CD4-positive, alpha-beta T cell treated with Interleukin-15 for 1 hour (primary cell): Measurements from ENCODE around the gene PAK5.

Experiments used
- DNase-seq: peaks from one replicate; pipeline ENCODE4 v3.0.0-alpha.2; 2020

Gene PAK5

DNA sequence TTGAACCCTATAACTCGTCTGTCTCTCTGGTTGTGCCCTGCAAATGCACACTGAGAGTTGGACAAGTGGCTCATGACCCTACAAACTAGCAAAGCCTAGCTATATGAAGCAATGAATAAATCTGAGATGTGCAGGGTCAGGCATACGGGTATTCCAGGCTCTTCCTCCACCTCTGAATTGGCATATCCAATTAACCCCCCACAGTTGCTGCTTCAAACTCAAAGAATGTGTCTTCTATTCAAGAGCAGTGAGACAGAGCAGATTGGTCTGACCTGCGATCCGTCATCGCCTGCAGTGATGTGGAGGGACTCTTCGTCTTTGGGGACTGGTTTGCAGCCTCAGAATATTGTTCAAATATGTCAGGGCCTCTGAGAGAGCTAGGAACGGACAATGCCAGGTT lies 264.7 kb downstream of the PAK5 start:
- no peak for DNase-seq

GRCh38 chr20:9573335-9574151 lies 265.3 kb downstream of the PAK5 start:
- DNase-seq: no peak

GRCh38 chr20:9572670-9573069 lies 266.2 kb downstream of the PAK5 start:
- no peak for DNase-seq

GRCh38 chr20:9571783-9572182 lies 267.1 kb downstream of the PAK5 start:
- DNase-seq: no peak

- DNase-seq: no peak
Observed at GRCh38 chr20:9570612-9571011, 268.3 kb downstream of the PAK5 start.

DNA sequence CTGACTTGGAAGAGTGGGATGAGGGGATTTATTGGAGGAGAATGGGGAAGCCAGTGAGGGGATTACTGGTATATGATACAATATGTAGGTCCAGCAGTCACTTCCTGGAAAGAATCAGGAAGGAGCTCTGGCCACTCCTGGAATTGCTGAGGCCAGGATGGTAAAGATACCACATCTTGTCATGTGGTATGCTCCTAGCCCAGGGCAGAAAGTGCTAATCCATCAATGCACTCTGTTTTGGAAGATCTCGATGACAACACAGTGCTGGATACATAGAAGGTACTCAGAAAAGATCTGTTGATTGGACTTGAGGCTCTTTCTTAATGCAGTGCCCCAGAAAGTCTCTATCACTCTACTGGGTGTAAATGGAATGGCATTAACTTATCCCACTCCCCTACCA lies 271.9 kb downstream of the PAK5 start:
- no peak for DNase-seq

DNA sequence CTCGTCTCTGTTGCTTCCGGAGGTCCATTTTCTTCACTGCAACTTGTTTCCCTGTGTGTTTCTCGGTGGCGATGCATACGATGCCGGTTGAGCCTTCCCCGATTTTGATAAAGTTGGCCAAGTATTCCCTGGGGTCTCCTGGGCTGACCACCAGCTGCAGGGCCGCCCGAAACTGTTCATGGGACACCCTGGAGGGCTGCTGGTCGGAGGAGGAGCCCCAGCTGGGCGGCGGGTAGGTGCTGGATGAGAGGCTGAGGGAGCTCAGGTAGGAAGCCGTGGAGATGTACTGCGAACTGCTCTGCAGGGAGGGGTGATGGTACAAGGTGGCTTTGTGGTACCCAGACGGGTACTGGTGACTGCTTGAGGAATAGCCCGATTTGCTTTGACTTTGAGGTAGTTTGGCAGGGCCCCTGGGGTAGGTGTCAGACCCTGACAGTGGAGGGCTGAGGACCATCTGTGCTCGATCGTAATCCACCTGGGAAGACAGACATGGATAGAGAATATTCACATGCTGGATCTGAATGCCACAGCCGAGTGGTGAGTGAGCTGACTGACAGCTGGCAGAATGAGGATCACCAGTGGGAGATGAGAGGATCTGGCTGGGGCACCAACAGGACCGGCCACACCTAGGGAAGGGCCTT lies 272.8 kb downstream of the PAK5 start:
- DNase-seq: no peak

GRCh38 chr20:9557411-9557810 lies 281.5 kb downstream of the PAK5 start:
- no peak for DNase-seq

GRCh38 chr20:9555781-9556180 lies 283.1 kb downstream of the PAK5 start:
- DNase-seq: no peak

DNA sequence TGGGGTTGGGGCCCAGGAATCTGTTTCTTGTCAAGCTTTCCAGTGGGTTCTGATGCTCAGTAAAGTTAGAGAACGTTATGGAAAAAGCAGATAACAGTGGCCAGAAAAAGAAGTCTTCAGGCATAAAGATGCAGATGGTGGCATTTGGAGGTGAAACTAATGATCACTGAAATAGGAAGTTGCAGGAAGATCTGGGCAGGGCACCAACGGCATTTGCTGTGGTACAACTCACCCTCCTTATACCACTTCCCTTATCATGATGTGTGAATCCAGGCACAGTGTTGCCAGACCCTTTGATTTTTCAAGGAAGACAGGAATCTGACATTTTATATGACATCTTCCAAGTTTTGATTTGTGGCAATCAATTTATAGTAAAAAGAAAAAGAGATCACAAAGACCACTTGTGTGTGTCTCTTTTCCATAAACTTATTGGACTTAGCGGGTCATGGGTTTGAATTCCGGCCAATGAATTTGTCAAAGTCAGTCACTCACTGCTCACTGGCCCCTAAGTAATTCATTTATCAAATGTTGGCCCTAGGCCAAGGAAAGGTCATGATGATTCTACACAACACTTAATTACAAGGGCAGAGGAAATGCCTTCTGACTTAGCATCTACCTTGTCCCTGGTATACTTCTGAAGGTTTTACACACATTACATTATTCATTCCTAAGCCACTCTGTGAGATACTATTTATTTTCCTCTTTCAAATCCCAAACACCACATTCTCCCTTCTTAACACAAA lies 286.9 kb downstream of the PAK5 start:
- DNase-seq: no peak

GRCh38 chr20:9550871-9551270 lies 288.0 kb downstream of the PAK5 start:
- DNase-seq: no peak

- no peak for DNase-seq
Observed at GRCh38 chr20:9550283-9550682, 288.6 kb downstream of the PAK5 start.

DNA sequence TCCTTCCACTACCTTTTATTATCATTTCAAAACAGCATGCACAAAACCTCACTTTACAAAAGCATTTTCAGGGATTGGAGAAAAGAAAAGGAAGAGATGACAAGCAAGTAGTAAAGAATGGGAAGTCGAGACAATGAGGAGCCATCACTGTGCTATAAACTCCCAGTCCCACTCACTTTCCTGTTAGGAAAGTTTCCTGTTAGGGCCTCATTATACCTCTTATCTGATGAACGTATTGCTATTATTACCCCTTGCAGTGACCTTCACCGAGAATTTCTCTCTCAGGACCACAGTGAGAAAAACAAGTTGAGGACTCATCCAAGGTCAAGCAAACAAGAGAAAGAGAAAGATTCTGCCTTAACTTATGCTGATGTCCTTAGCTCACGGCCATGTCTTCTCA lies 295.7 kb downstream of the PAK5 start:
- no peak for DNase-seq

DNA sequence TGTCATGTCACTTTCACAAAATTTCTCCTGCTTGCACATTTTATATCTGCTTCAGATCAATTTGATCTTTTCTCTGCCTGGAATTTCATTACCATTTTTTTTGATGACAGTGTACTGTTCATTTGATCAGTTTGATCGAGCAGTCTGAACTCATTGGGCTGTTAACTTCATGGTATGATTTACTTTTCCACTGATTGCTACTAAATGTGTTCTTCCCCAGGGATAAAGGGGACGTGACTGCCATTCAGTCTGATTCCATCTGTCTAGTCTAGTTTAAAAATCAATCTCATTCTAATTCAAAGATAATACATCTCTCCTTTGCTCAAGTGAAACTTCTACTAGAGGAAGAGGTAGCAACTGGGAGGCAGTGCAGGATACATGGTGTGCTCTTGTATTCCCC lies 303.4 kb downstream of the PAK5 start:
- DNase-seq: no peak

GRCh38 chr20:9534025-9534424 lies 304.9 kb downstream of the PAK5 start:
- no peak for DNase-seq

- DNase-seq: no peak
Observed at GRCh38 chr20:9532069-9532838, 306.6 kb downstream of the PAK5 start.

DNA sequence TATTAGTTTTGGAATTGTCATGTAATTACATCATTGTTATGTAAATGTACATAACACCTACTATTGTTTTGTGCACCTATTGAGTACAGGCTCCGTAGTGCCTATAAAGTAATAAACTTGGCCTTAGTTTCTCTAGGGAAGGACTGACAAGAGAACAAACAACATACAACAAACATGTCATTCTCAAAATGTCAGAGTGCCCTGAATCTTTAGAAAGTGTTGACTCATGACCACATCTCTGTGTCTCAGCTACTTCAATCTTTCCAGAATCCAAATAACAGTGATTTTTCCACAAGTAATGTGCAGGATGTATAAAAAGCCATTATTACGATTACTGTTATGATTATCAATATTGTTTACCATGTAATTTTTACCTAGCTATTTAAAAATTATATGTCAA lies 307.3 kb downstream of the PAK5 start:
- no peak for DNase-seq

DNA sequence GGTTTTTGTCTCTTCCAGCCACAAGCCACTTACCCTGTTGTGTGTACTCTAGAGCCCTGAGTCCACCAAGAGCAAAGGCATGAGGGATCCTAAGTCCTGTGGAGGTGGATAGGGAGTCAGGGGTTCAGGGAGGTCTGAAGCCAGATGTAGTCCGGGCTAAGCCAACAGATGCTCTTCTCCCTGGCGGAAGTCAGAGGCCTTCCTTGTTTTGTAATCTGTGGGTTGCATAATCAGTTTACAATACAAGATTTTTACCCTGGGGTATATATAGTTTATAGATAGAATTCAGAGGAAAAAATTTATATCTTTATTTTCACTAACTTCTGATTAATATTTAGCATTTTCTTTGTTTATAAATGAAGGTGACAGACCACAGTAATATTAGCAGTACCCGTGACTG lies 315.2 kb downstream of the PAK5 start:
- DNase-seq: no peak

GRCh38 chr20:9520086-9520485 lies 318.8 kb downstream of the PAK5 start:
- no peak for DNase-seq

DNA sequence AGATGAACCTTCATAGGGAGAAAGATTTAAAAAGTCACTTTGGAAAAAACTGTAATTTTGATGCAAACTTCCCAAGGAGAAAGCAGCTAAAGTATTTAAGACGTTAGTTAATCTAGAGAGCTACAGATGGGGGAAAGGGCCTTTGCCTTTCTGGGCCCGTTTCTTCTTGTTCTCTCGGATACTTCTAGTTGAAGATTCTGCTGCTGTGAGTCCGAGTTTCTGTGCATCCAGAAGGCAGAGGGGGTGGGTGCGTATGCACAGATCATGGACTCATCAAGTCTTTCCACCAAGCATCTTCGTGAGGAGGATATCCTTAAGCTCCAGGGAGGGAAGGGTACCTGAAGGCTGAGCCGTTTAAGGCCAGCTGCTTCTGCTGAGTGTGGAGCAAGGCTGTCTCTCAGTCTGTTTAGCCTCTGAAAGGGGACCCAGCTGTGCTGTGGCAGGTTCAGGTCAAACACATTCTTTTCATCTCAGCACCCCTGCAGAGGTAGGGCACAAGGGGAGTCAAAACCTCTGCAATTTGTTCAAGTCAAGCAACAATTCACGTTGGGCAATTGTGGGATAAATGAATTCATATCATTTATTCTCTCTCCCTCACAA lies 320.2 kb downstream of the PAK5 start:
- no peak for DNase-seq

DNA sequence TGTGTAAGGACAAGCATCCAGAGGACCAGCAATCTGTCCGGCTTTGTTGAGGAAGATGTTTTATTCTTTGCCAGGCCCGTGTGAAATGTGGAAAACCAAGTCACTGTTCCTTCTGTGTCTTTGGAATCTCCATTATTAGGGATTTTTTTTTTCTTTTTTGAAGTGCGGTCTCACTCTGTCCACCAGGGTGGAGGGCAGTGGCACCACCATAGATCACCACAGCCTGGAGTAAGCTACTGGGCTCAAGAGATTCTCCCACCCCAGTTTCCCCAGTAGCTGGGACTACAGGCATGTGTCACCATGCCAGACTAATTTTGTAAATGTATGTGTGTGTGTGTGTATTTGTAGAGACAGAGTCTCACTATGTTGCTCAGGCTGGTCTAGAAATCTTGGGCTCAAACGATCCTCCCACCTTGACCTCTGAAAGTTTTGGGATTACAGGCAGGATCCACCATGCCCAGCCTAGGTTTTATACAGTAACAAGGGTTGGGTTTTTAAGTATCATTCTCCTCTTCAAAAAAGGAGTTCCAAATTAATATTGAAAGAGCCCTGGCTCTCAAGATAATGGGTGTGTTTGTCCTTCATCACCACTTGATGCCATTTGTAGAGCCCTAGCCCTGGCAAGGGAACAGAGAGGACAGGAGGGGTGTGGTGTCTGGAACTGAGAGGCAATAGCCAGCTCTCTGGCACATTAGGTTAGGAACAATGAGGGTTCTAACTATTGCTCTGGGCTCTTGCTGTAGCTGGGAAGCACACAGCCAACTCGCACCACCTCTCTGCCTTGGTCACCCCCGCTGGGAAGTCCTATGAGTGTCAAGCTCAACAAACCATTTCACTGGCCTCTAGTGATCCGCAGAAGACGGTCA lies 321.3 kb downstream of the PAK5 start:
- no peak for DNase-seq
